ENCODE data around the gene HOXD4.

HOXD4 gene

DNA sequence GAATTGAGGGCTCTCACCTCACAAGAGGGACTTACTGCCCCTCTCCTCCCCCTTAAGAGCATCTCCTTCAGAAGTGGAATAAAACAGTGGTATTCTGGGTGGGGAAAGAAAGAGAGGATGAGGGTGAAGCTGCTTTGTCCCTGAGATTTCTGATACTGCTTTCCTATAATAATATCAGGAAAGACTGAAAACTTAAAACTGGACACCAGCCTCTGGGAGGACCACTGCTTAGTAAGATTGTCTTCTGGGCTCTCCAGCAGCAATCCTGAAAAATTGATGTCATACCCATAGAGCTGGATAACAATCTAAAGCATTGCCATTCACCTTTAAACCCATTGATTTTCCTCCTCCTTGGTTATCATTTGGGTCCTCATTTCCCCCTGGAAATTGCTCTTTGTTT lies 4.7 kb upstream of the HOXD4 start:
- TF ChIP-seq CTCF (IDR thresholded peaks at IDR 0.05; ENCODE audit: insufficient read depth, low read depth, low read length, missing control alignments) = no peak
- DNase-seq (ENCODE audit: low read depth) = no peak
- H3K4me3 ChIP-seq (ENCODE audit: low read depth, low read length) = no peak overlapping the region

DNA sequence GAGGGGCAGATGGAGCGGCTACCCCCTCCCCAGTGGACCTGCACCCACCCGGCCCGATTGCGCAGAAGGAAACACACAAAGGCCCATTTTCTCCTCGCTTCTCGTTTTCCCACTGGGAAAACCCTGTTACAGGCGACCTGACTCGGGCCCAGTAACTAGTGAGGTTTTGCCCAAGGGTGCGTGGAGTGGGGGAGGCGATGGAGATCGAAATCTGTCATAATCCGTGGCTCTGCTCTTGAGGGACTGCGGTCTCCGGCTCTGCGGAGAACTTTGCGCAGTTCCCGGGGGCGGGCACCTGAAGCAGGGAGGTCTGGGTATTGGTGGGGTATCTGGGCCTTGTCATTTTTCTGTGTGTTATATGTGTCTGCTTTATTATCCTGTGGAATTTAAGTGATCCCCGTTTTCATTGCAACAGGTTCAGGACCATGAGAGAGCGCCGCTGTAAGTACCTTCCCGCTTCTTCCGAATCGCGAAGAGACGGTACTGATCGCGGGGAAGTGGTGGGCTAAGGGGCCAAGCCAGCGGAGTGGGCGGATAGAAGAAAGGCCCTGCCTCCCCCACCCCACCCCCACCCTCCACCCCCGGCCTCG lies 4.0 kb upstream of the HOXD4 start:
- TF ChIP-seq CTCF (IDR thresholded peaks at IDR 0.05; ENCODE audit: insufficient read depth, low read depth, low read length, missing control alignments) = no peak

GRCh38 chr2:176147800-176148496 lies 3.4 kb upstream of the HOXD4 start:
- DNase-seq (ENCODE audit: low read depth) = no peak
- TF ChIP-seq CTCF (IDR thresholded peaks at IDR 0.05; ENCODE audit: insufficient read depth, low read depth, low read length, missing control alignments) = no peak
- no peak overlapping the region for H3K4me3 ChIP-seq (ENCODE audit: low read depth, low read length)

More for the DNA sequence above, 4.0 kb upstream of the HOXD4 start:
- DNase-seq (ENCODE audit: low read depth) = no peak
- H3K4me3 ChIP-seq (ENCODE audit: low read depth, low read length) = no peak overlapping the region

- no peak overlapping the region for H3K4me3 ChIP-seq (ENCODE audit: low read depth, low read length)
- no peak for DNase-seq (ENCODE audit: low read depth)
- TF ChIP-seq CTCF (IDR thresholded peaks at IDR 0.05; ENCODE audit: insufficient read depth, low read depth, low read length, missing control alignments) = no peak
Observed at GRCh38 chr2:176148751-176149421, 2.5 kb upstream of the HOXD4 start.

DNA sequence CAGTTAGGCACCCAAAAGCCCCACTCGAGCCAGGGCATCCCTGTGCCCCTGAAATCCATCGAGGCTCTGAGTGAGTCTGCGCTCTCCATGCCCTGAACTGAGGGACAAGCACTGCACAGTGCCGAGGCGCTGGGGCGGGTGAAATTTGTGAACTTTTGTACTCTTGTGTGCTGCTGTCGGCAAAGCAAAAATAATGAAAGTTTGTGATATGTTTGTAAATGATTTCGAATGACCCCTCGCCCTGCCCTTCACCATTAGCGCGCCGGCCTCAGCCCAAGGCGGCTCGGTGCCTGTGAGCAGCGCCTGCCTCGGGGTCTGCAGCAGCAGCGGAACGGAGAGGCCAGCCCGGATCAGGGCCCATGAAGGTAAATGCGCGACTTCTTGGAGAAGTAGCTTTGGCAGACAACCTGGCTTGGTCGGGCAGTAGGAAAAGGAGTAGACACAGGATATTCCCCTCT lies 1.8 kb upstream of the HOXD4 start:
- no peak for TF ChIP-seq CTCF (IDR thresholded peaks at IDR 0.05; ENCODE audit: insufficient read depth, low read depth, low read length, missing control alignments)
- H3K4me3 ChIP-seq (ENCODE audit: low read depth, low read length) = no peak overlapping the region
- no peak for DNase-seq (ENCODE audit: low read depth)

DNA sequence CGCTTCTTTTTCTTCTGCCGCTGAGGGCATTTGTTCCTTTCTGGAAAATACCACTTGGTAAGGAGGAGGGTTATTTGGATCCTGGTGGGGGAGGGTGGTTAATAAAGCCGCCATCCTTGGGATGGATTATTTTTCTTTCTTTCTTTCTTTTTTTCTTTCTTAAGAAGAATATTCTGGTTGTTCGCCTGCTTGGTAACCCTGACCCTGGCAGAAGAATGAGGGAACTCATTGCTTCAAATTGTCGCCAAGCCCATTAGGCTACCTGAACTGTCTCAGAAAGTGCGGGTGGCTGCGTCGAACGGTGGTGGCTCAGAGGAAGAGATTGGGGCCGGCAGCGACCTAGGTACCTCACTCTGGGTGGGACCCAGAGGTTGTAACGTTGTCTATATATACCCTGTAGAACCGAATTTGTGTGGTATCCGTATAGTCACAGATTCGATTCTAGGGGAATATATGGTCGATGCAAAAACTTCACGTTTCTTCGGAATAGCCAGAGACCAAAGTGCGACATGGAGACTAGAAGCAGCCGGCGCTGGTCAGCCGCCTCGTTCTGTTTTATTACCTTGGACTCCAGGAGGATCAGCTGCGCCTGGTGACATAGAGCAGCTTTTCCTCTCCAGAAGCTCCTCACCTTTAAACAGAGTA lies 1.3 kb upstream of the HOXD4 start:
- no peak for DNase-seq (ENCODE audit: low read depth)
- TF ChIP-seq CTCF (IDR thresholded peaks at IDR 0.05; ENCODE audit: insufficient read depth, low read depth, low read length, missing control alignments) = no peak
- H3K4me3 ChIP-seq (ENCODE audit: low read depth, low read length) = no peak overlapping the region

Measured in GM12865 (cell line).